ENCODE results near the gene ELFN1. TPM values are rescaled to one million over a fixed set of nuclear protein-coding genes. Genes with fewer than 3 reads are reported as not detected.

Gene ELFN1
- total RNA-seq, 1 donor from 2014 or later, result 12.3 TPM

- no peaks in the 10 kb centered on the region for H3K4me1 Mint-ChIP-seq (ENCODE audit: low read depth)
- no peak overlapping the region for H3K4me3 Mint-ChIP-seq (ENCODE audit: low read depth)
- peaks cover 27% of the 10 kb centered on the region for H3K9me3 Mint-ChIP-seq (ENCODE audit: low read depth)
Measured at GRCh38 chr7:1794888-1795542, 124.9 kb downstream of the ELFN1 start.

More at GRCh38 chr7:1794888-1795542, 124.9 kb downstream of the ELFN1 start:
- Mint-ChIP-seq H3K36me3 (ENCODE audit: insufficient read depth) (peaks cover 2% of the 10 kb centered on the region), H3K27me3 (peaks cover 7% of the 10 kb centered on the region), H3K27ac (no peak overlapping the region)
- no peak for DNase-seq (ENCODE audit: low spot score, unreplicated experiment)
- TF ChIP-seq CTCF (IDR thresholded peaks at IDR 0.05; ENCODE audit: unreplicated experiment), result peak; percentile 36

Other genes with a start within 250 kb of the ELFN1 start
- gene MICALL2, start 210.8 kb upstream of the ELFN1 start, total RNA-seq, result 12.7 and 13.9 TPM in 2 replicates
- 145 and 150 TPM in 2 replicates for gene INTS1, start 165.9 kb upstream of the ELFN1 start, total RNA-seq
- gene MAFK, start 139.6 kb upstream of the ELFN1 start, total RNA-seq, result 21.5 and 26.2 TPM in 2 replicates
- 7.4 and 8.6 TPM in 2 replicates for gene TMEM184A, start 114.1 kb upstream of the ELFN1 start, total RNA-seq
- 29.1 and 32.1 TPM in 2 replicates for gene PSMG3, start 100.2 kb upstream of the ELFN1 start, total RNA-seq

Measured in progenitor cell of endocrine pancreas (in vitro differentiated cells).